GM18499 (cell line): ENCODE results near the gene ADRM1.

Experiments used
- ATAC-seq: cut with Tn5 transposase; IDR thresholded peaks from one replicate; pipeline ENCODE4 v1.9.1; 2021; ENCODE audit warnings: moderate number of reproducible peaks; ENCODE audit not compliant: insufficient read depth, unreplicated experiment

ADRM1 gene

GRCh38 chr20:62309198-62309944, 6.6 kb downstream of the ADRM1 start:
- ATAC-seq: no peak

GRCh38 chr20:62309947-62310756, 7.4 kb downstream of the ADRM1 start:
- ATAC-seq: no peak

GRCh38 chr20:62310757-62311121, 7.9 kb downstream of the ADRM1 start:
- no peak for ATAC-seq

- ATAC-seq: no peak
Measured at GRCh38 chr20:62311150-62311549, 8.4 kb downstream of the ADRM1 start.

- ATAC-seq: no peak
Measured at GRCh38 chr20:62311832-62312661, 9.2 kb downstream of the ADRM1 start.

GRCh38 chr20:62312662-62312977, 9.8 kb downstream of the ADRM1 start:
- no peak for ATAC-seq

GRCh38 chr20:62313021-62313420, 10.2 kb downstream of the ADRM1 start:
- ATAC-seq: no peak

GRCh38 chr20:62313460-62314338, 10.9 kb downstream of the ADRM1 start:
- no peak for ATAC-seq

GRCh38 chr20:62314339-62314638, 11.5 kb downstream of the ADRM1 start:
- no peak for ATAC-seq

GRCh38 chr20:62314711-62315302, 12.0 kb downstream of the ADRM1 start:
- ATAC-seq: no peak

GRCh38 chr20:62315773-62316172, 13.0 kb downstream of the ADRM1 start:
- no peak for ATAC-seq

GRCh38 chr20:62316331-62317166, 13.8 kb downstream of the ADRM1 start:
- no peak for ATAC-seq

- no peak for ATAC-seq
Measured at GRCh38 chr20:62317167-62317655, 14.4 kb downstream of the ADRM1 start.

- no peak for ATAC-seq
Measured at GRCh38 chr20:62318400-62319345, 15.9 kb downstream of the ADRM1 start.

- ATAC-seq: no peak
Measured at GRCh38 chr20:62319346-62319909, 16.6 kb downstream of the ADRM1 start.

GRCh38 chr20:62320581-62321354, 18.0 kb downstream of the ADRM1 start:
- ATAC-seq: no peak

- ATAC-seq: no peak
Measured at GRCh38 chr20:62321521-62321948, 18.7 kb downstream of the ADRM1 start.
